CD8-positive, alpha-beta memory T cell (primary cell): ENCODE measurements around the gene ULK4. TPM values are rescaled to one million over a fixed set of nuclear protein-coding genes. Genes with fewer than 3 reads are reported as not detected.

Experiments used
- CTCF ChIA-PET: fragments of 350-600 bp; sonication (Branson Sonifier 250); formaldehyde crosslinking; loops from one replicate; lab custom pipeline; 2021; ENCODE audit warnings: antibody characterized with exemption; lab: Charles Lee
- POLR2A ChIA-PET: fragments of 350-600 bp; sonication (Branson Sonifier 250); formaldehyde crosslinking; loops from one replicate; lab custom pipeline; 2021; ENCODE audit warnings: antibody characterized with exemption; lab: Charles Lee
- DNase-seq, 5 donors: peaks; one replicate each; pipeline versions ENCODE4 v3.0.0 to v3.0.0-alpha.2; 2020 to 2022; ENCODE audit warnings: mixed read lengths in 1 of 5
- H3K27ac ChIP-seq: one replicate; pipeline ENCODE4 v1.7.0; 2013; ENCODE audit warnings: low read depth, mild to moderate bottlenecking, low read length, moderate library complexity
- H3K27me3 ChIP-seq: 2 replicates; pipeline ENCODE4 v1.7.0; 2013; ENCODE audit warnings: low read length, mild to moderate bottlenecking; ENCODE audit not compliant: insufficient read depth, poor library complexity, severe bottlenecking
- H3K36me3 ChIP-seq: 2 replicates; pipeline ENCODE4 v1.7.0; 2013; ENCODE audit warnings: mild to moderate bottlenecking, low read length, moderate library complexity; ENCODE audit not compliant: insufficient read depth
- H3K4me1 ChIP-seq: 2 replicates; pipeline ENCODE4 v1.7.0; 2013; ENCODE audit warnings: mild to moderate bottlenecking, low read length, moderate library complexity; ENCODE audit not compliant: insufficient read depth
- H3K4me3 ChIP-seq: 2 replicates; pipeline ENCODE4 v1.7.0; 2013; ENCODE audit warnings: mild to moderate bottlenecking, low read length
- H3K9me3 ChIP-seq: 2 replicates; pipeline ENCODE4 v1.7.0; 2013; ENCODE audit warnings: mild to moderate bottlenecking, low read length
- H3K27ac Mint-ChIP-seq, 8 donors: one replicate each; pipeline ENCODE4 v1.8.0; 2020 to 2021; ENCODE audit warnings: mixed read lengths in 8 of 8, mild to moderate bottlenecking in 6 of 8, inconsistent platforms in 3 of 8, moderate library complexity in 3 of 8
- H3K27me3 Mint-ChIP-seq, 2 donors: one replicate each; pipeline ENCODE4 v1.8.0; 2020 to 2021; ENCODE audit warnings: mixed read lengths in 2 of 2, mild to moderate bottlenecking in 1 of 2, moderate library complexity in 1 of 2
- H3K36me3 Mint-ChIP-seq, 3 donors: one replicate each; pipeline ENCODE4 v1.8.0; 2020 to 2021; ENCODE audit warnings: mixed read lengths in 3 of 3, inconsistent platforms in 1 of 3, mild to moderate bottlenecking in 1 of 3
- H3K4me1 Mint-ChIP-seq, 3 donors: one replicate each; pipeline ENCODE4 v1.8.0; 2020 to 2021; ENCODE audit warnings: mixed read lengths in 3 of 3, inconsistent platforms in 1 of 3, mild to moderate bottlenecking in 1 of 3
- H3K4me3 Mint-ChIP-seq, 7 donors: one replicate each; pipeline ENCODE4 v1.8.0; 2020 to 2021; ENCODE audit warnings: mixed read lengths in 7 of 7, mild to moderate bottlenecking in 6 of 7, moderate library complexity in 4 of 7, inconsistent platforms in 2 of 7
- H3K9me3 Mint-ChIP-seq, 5 donors: one replicate each; pipeline ENCODE4 v1.8.0; 2020 to 2022; ENCODE audit warnings: mixed read lengths in 5 of 5, mild to moderate bottlenecking in 3 of 5, moderate library complexity in 2 of 5, inconsistent platforms in 1 of 5
- polyA plus RNA-seq: library from polyadenylated mRNA; unstranded; fragments of 300-500 nt; fragmentation: Illumina TruSeq; gene quantifications from one replicate; pipeline ENCODE4 v1.2.3, GENCODE V29; 2021
- total RNA-seq, 2 experiments: library from RNA; stranded (reverse); gene quantifications; one replicate each; pipeline ENCODE4 v1.2.3, GENCODE V29; 2021

ULK4 gene
- total and polyA plus RNA-seq, 3 experiments from 2014 or later: 10.4 to 12.7 (median 12.3) TPM

DNA sequence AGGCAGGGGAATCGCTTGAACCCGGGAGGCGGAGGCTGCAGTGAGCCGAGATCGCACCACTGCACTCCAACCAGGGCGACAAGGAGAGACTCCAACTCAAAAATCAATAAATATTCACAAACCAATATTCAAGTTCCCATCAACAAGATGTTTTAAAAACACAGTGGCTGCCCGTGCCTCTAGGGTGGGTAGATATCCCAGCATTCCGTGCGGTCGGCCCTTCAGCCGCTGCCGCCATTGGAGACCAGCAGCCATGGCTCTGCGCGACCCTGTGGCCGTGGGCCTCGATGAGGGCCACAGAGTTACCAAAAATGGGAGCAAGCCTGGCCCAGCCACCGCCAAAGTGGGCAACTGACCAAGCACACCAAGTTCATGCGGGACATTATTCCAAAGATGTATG, 6.7 kb downstream of the ULK4 start:
- no peak overlapping the region for H3K4me3 ChIP-seq
- peaks cover 6 to 23% (median 10%) of the 10 kb centered on the region in 3 donors for H3K36me3 Mint-ChIP-seq
- no peaks in the 10 kb centered on the region for H3K9me3 Mint-ChIP-seq
- H3K9me3 ChIP-seq: no peaks in the 10 kb centered on the region
- peaks cover 0 to 21% (median 3%) of the 10 kb centered on the region in 3 donors for H3K4me1 Mint-ChIP-seq
- H3K27me3 ChIP-seq: no peaks in the 10 kb centered on the region
- no peaks in the 10 kb centered on the region for H3K4me1 ChIP-seq
- H3K36me3 ChIP-seq: no peaks in the 10 kb centered on the region
- no peak for DNase-seq
- POLR2A ChIA-PET: no interaction called here
- H3K27ac Mint-ChIP-seq: no peak overlapping the region
- H3K27me3 Mint-ChIP-seq: no peaks in the 10 kb centered on the region
- H3K27ac ChIP-seq: no peak overlapping the region
- CTCF ChIA-PET: no interaction called here
- H3K4me3 Mint-ChIP-seq: peak overlapping the region in 1 of 7 donors; percentile 42

DNA sequence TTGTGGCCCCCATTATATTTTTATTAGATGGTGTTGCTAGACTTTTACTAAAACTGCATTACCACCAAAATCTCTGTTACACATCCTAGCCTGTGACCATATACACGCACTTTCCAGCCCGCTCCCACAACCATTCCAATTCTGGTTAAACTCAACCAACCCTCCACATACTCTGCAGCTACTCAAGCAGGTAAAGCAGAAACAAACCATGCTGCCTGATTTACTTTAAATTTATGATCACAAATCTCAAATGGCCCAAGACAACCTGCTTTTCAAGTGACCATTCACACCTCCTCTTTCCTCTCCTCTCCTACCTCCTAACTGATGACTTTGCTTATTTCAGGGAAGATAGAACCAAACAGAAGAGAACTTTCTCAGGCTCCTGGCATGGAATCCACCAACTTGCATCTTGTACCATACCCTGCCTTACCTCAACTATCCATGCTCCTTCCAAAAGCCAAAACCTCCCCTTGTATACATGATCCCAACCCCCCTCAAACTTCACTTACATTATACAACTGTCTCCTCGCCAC, 18.5 kb downstream of the ULK4 start:
- H3K9me3 ChIP-seq: no peaks in the 10 kb centered on the region
- no peaks in the 10 kb centered on the region for H3K36me3 ChIP-seq
- H3K27me3 Mint-ChIP-seq: no peaks in the 10 kb centered on the region
- ChIA-PET POLR2A (no interaction called here), CTCF (no interaction called here)
- H3K27me3 ChIP-seq: no peaks in the 10 kb centered on the region
- H3K27ac ChIP-seq: no peak overlapping the region
- H3K4me3 ChIP-seq: no peak overlapping the region
- no peaks in the 10 kb centered on the region for H3K9me3 Mint-ChIP-seq
- peaks cover 3 to 8% (median 8%) of the 10 kb centered on the region in 3 donors for H3K4me1 Mint-ChIP-seq
- no peak for DNase-seq
- peak overlapping the region in 1 of 8 donors; percentile 6 for H3K27ac Mint-ChIP-seq
- H3K36me3 Mint-ChIP-seq: peaks cover 16 to 32% (median 19%) of the 10 kb centered on the region in 3 donors
- no peaks in the 10 kb centered on the region for H3K4me1 ChIP-seq
- H3K4me3 Mint-ChIP-seq: no peak overlapping the region

DNA sequence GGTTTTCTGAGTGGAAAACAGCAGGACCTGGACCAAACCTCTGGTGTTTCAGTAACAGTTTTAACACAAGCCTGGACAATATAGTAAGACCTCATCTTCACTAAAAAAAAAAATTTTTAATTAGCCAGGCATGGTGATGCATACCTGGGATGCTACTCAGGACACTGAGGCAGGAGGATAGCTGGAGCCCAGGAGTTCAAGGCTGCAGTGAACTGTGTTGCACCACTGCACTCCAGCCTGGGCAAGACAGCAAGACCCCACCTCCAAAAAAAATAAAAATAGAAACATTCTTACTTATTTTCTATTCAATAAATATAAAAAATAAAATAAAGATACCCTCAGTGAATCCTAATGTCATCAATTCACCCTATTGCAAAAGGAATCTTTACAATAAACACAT, 21.5 kb downstream of the ULK4 start:
- Histone ChIP-seq H3K27ac (no peak overlapping the region), H3K4me3 (no peak overlapping the region), H3K36me3 (no peaks in the 10 kb centered on the region), H3K27me3 (no peaks in the 10 kb centered on the region), H3K4me1 (no peaks in the 10 kb centered on the region), H3K9me3 (no peaks in the 10 kb centered on the region)
- peaks cover 6 to 23% (median 21%) of the 10 kb centered on the region in 3 donors for H3K36me3 Mint-ChIP-seq
- no peak overlapping the region for H3K27ac Mint-ChIP-seq
- H3K4me3 Mint-ChIP-seq: no peak overlapping the region
- no peaks in the 10 kb centered on the region for H3K27me3 Mint-ChIP-seq
- POLR2A ChIA-PET: no interaction called here
- CTCF ChIA-PET: no interaction called here
- peaks cover 0 to 4% (median 0%) of the 10 kb centered on the region in 5 donors for H3K9me3 Mint-ChIP-seq
- peaks cover 3 to 8% (median 8%) of the 10 kb centered on the region in 3 donors for H3K4me1 Mint-ChIP-seq
- no peak for DNase-seq

DNA sequence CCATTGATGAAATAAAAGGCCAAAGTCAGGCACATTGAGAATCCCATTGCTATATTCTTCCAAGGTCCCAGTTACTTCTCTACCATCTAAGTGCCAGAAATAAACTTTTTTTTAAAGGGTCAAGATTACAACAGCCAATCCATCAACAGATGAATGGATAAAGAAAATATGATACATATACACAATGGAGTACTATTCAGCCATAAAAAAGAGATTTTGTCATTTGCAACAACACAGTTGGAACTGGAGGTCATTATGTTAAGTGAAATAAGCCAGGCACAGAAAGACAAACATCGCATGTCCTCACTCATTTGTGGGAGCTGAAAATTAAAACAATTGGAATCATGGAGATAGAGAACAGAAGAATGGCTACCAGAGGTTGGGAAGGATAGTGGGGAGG, 25.5 kb downstream of the ULK4 start:
- CTCF ChIA-PET: no interaction called here

DNA sequence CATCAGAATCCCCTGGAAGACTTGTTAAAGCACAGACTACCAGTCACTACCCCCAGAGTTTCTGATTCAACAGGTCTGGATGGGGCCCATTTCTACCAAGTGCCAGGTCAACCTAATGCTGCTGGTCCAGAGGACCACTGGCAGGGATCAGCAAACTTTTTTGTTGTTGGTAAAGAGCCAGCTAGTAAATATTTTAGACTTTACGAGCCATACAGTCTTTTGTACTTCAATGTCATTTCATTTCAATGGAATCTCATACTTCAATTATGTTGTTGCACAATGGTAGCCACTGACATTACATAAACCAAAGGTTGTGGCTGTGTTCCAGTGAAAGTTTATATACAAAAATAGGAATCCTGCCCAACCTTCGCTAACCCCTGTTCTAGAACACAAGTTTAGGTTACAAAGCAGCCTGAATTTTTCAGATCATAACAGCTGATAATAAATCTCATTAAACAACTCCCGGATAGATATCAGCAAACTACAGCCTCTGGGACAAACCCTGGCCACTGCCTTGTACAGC, 28.7 kb downstream of the ULK4 start:
- Histone ChIP-seq H3K27me3 (no peaks in the 10 kb centered on the region), H3K9me3 (no peaks in the 10 kb centered on the region), H3K27ac (no peak overlapping the region), H3K4me3 (no peak overlapping the region), H3K36me3 (no peaks in the 10 kb centered on the region), H3K4me1 (no peaks in the 10 kb centered on the region)
- CTCF ChIA-PET: interaction anchor here (0.6 kb wide), 1 partner anchor 17 kb away, joined by 3 read pairs; no protein-coding TSS in a partner anchor
- peaks cover 26 to 51% (median 29%) of the 10 kb centered on the region in 3 donors for H3K36me3 Mint-ChIP-seq
- H3K4me3 Mint-ChIP-seq: no peak overlapping the region
- peaks cover 0 to 5% (median 5%) of the 10 kb centered on the region in 3 donors for H3K4me1 Mint-ChIP-seq
- no peaks in the 10 kb centered on the region for H3K27me3 Mint-ChIP-seq
- no peak overlapping the region for H3K27ac Mint-ChIP-seq
- DNase-seq: no peak
- POLR2A ChIA-PET: no interaction called here
- H3K9me3 Mint-ChIP-seq: peaks cover 0 to 4% (median 0%) of the 10 kb centered on the region in 5 donors

More for the DNA sequence above, 25.5 kb downstream of the ULK4 start:
- H3K27me3 Mint-ChIP-seq: no peaks in the 10 kb centered on the region
- H3K9me3 Mint-ChIP-seq: peaks cover 0 to 4% (median 0%) of the 10 kb centered on the region in 5 donors
- no peaks in the 10 kb centered on the region for H3K4me1 ChIP-seq
- no peaks in the 10 kb centered on the region for H3K36me3 ChIP-seq
- H3K4me1 Mint-ChIP-seq: peaks cover 0 to 3% (median 2%) of the 10 kb centered on the region in 3 donors
- POLR2A ChIA-PET: interaction anchor here (0.6 kb wide), 1 partner anchor 155 kb away, joined by 3 read pairs; the partner anchor contains the start of gene TRAK1
- H3K4me3 Mint-ChIP-seq: no peak overlapping the region
- DNase-seq: no peak
- no peaks in the 10 kb centered on the region for H3K27me3 ChIP-seq
- H3K27ac Mint-ChIP-seq: no peak overlapping the region
- H3K36me3 Mint-ChIP-seq: peaks cover 5 to 27% (median 19%) of the 10 kb centered on the region in 3 donors
- H3K27ac ChIP-seq: no peak overlapping the region
- no peak overlapping the region for H3K4me3 ChIP-seq
- H3K9me3 ChIP-seq: no peaks in the 10 kb centered on the region

DNA sequence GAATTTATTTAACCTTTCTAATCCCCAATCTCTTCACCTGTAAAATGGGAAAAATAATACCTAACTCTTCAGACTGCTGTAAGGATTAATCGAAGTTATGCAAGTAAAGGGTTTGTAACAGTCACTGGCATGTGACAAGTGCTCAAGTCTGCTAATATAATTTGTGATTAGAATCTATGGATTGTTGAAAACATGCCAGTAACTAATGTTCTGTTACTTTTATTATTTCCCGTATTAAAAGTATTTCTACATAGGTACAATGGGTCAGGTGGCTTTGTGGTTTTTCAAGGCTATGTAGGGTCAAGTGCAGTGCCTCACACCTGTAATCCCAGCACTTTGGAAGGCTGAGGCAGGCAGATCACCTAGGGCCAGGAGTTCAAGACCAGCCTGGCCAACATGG, 29.4 kb downstream of the ULK4 start:
- no peak overlapping the region for H3K4me3 Mint-ChIP-seq

DNA sequence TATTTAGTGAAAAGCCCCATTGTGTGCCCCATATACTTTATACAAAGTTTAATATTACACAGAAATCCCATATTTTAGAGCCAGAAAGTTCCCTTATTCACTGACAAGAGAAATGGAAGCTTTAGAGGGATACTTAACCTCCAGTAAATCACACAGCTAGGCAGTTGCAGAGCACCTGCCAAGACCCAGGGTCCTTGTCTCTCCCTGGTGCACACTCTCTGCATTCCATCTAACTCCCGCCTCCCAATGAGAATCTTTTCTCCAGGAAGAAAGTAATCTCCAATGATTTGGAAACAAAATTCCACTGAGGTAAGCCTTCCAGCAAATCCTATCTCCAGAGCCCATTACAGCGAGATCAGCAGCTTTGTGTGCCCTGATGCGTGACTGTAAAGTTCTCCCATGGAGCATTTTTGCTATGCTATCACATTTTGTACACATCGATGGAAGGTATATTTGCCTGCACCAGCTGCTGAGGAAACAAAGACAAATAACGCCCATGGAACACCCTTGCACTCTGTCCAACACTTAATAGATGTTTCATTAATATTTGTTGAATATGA, 41.4 kb downstream of the ULK4 start:
- no peaks in the 10 kb centered on the region for H3K27me3 Mint-ChIP-seq
- no peaks in the 10 kb centered on the region for H3K4me1 ChIP-seq
- H3K27me3 ChIP-seq: no peaks in the 10 kb centered on the region
- no peaks in the 10 kb centered on the region for H3K9me3 Mint-ChIP-seq
- no peak for DNase-seq
- peaks cover 0 to 9% (median 0%) of the 10 kb centered on the region in 3 donors for H3K4me1 Mint-ChIP-seq
- CTCF ChIA-PET: no interaction called here
- H3K27ac ChIP-seq: no peak overlapping the region
- no peaks in the 10 kb centered on the region for H3K36me3 ChIP-seq
- H3K36me3 Mint-ChIP-seq: peaks cover 0 to 44% (median 9%) of the 10 kb centered on the region in 3 donors
- H3K27ac Mint-ChIP-seq: no peak overlapping the region
- no peak overlapping the region for H3K4me3 ChIP-seq
- POLR2A ChIA-PET: no interaction called here
- no peaks in the 10 kb centered on the region for H3K9me3 ChIP-seq
- H3K4me3 Mint-ChIP-seq: no peak overlapping the region

More for the DNA sequence above, 29.4 kb downstream of the ULK4 start:
- ChIA-PET POLR2A (no interaction called here), CTCF (no interaction called here)
- H3K4me1 Mint-ChIP-seq: peaks cover 0 to 6% (median 5%) of the 10 kb centered on the region in 3 donors
- H3K4me3 ChIP-seq: no peak overlapping the region
- no peaks in the 10 kb centered on the region for H3K27me3 Mint-ChIP-seq
- DNase-seq: no peak
- no peaks in the 10 kb centered on the region for H3K36me3 ChIP-seq
- peaks cover 26 to 53% (median 26%) of the 10 kb centered on the region in 3 donors for H3K36me3 Mint-ChIP-seq
- H3K4me1 ChIP-seq: no peaks in the 10 kb centered on the region
- H3K27me3 ChIP-seq: no peaks in the 10 kb centered on the region
- H3K27ac Mint-ChIP-seq: no peak overlapping the region
- H3K9me3 ChIP-seq: no peaks in the 10 kb centered on the region
- H3K27ac ChIP-seq: no peak overlapping the region
- H3K9me3 Mint-ChIP-seq: peaks cover 0 to 4% (median 0%) of the 10 kb centered on the region in 5 donors

DNA sequence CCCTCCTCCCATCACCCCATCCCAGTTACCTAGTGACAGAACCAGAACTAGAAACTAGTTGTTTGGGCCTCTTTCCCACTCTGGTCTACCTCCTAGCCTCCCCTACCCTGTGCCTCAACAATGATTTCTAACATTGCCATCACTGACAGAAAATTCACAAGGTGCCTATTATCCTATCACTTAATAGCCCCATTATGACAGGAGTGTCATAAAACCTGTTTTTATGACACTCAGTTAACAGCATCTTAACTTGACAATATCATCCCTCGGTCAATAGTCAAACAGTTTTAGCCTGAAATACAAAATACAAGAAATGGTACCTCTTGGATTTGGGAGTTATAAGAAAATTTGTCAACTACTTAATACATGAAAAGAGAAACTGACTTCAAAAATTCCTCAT, 46.5 kb downstream of the ULK4 start:
- DNase-seq: no peak
- POLR2A ChIA-PET: no interaction called here
- H3K27ac Mint-ChIP-seq: peak overlapping the region in 1 of 8 donors; percentile 72

More for the DNA sequence above, 46.5 kb downstream of the ULK4 start:
- Histone ChIP-seq H3K27ac (no peak overlapping the region), H3K27me3 (no peaks in the 10 kb centered on the region), H3K4me1 (no peaks in the 10 kb centered on the region), H3K4me3 (no peak overlapping the region), H3K36me3 (no peaks in the 10 kb centered on the region), H3K9me3 (no peaks in the 10 kb centered on the region)
- H3K4me3 Mint-ChIP-seq: no peak overlapping the region
- peaks cover 0 to 36% (median 11%) of the 10 kb centered on the region in 3 donors for H3K36me3 Mint-ChIP-seq
- H3K4me1 Mint-ChIP-seq: no peaks in the 10 kb centered on the region
- H3K9me3 Mint-ChIP-seq: no peaks in the 10 kb centered on the region
- CTCF ChIA-PET: no interaction called here
- no peaks in the 10 kb centered on the region for H3K27me3 Mint-ChIP-seq
